Measurements from ENCODE around the gene TASP1.

Gene TASP1

GRCh38 chr20:13344671-13345070 lies 294.1 kb downstream of the TASP1 start:
- no peak for FAIRE-seq
- DNase-seq (ENCODE audit: insufficient read length): no peak
- TF ChIP-seq POLR2A (IDR thresholded peaks at IDR 0.05; ENCODE audit: low read depth, low read length) (no peak), TAF1 (IDR thresholded peaks at IDR 0.05; ENCODE audit: borderline replicate concordance, low read depth, low read length) (no peak), POLR2AphosphoS5 (IDR thresholded peaks at IDR 0.05; ENCODE audit: low read depth, low read length) (no peak)

- DNase-seq (ENCODE audit: insufficient read length): no peak
- no peak for TF ChIP-seq POLR2A (IDR thresholded peaks at IDR 0.05; ENCODE audit: low read depth, low read length)
- no peak for TF ChIP-seq TAF1 (IDR thresholded peaks at IDR 0.05; ENCODE audit: borderline replicate concordance, low read depth, low read length)
- no peak for TF ChIP-seq POLR2AphosphoS5 (IDR thresholded peaks at IDR 0.05; ENCODE audit: low read depth, low read length)
- FAIRE-seq: no peak
These were observed 296.1 kb downstream of the TASP1 start for GRCh38 chr20:13342469-13343242.

- TF ChIP-seq POLR2A (IDR thresholded peaks at IDR 0.05; ENCODE audit: low read depth, low read length) (no peak), TAF1 (IDR thresholded peaks at IDR 0.05; ENCODE audit: borderline replicate concordance, low read depth, low read length) (no peak), POLR2AphosphoS5 (IDR thresholded peaks at IDR 0.05; ENCODE audit: low read depth, low read length) (no peak)
- no peak for DNase-seq (ENCODE audit: insufficient read length)
- FAIRE-seq: no peak
These were observed 296.9 kb downstream of the TASP1 start for GRCh38 chr20:13341737-13342393.

GRCh38 chr20:13340088-13340487 lies 298.6 kb downstream of the TASP1 start:
- DNase-seq (ENCODE audit: insufficient read length) (no peak), FAIRE-seq (no peak)
- TF ChIP-seq POLR2A (IDR thresholded peaks at IDR 0.05; ENCODE audit: low read depth, low read length) (no peak), TAF1 (IDR thresholded peaks at IDR 0.05; ENCODE audit: borderline replicate concordance, low read depth, low read length) (no peak), POLR2AphosphoS5 (IDR thresholded peaks at IDR 0.05; ENCODE audit: low read depth, low read length) (no peak)

Data from GM12892 (cell line).